Tibial artery (tissue), 4 donors: ENCODE results near the gene ICE2.
"Not testable (repeated sequence)": the region's sequence is repeated elsewhere in the genome, so short reads cannot be mapped to it uniquely, and the experiment has no call there.

Source experiments
- DNase-seq, 2 donors: peaks; one replicate each; pipeline ENCODE4 v3.0.0-alpha.2; 2019
- H3K27ac ChIP-seq, 2 donors: fragments of 200-600 bp; sonication (generic) in 1 of 2; 1 replicate in 1 of 2; 2 replicates in 1 of 2; pipeline ENCODE4 v1.5.1; 2018 to 2019; ENCODE audit warnings: mild to moderate bottlenecking in 1 of 2
- H3K27me3 ChIP-seq, 2 donors: fragments of 200-600 bp; sonication (generic) in 1 of 2; one replicate each; pipeline versions ENCODE4 v1.5.1 to v1.6.0; 2016 to 2019
- H3K36me3 ChIP-seq, 3 donors: fragments of 200-600 bp; sonication (generic) in 2 of 3; one replicate each; pipeline ENCODE4 v1.5.1; 2016 to 2019; ENCODE audit warnings: mild to moderate bottlenecking in 2 of 3
- H3K4me1 ChIP-seq, 4 donors: fragments of 200-600 bp; sonication (generic) in 2 of 4; 1 replicate in 3 of 4; 2 replicates in 1 of 4; pipeline ENCODE4 v1.5.1; 2016 to 2019
- H3K4me3 ChIP-seq, 2 donors: fragments of 200-600 bp; sonication (generic) in 1 of 2; 1 replicate in 1 of 2; 2 replicates in 1 of 2; pipeline ENCODE4 v1.5.1; 2018 to 2019; ENCODE audit warnings: mild to moderate bottlenecking in 2 of 2
- H3K9me3 ChIP-seq, 3 donors: fragments of 200-600 bp; sonication (generic) in 1 of 3; one replicate each; pipeline ENCODE4 v1.5.1; 2016 to 2019
- CTCF ChIP-seq, 2 experiments: fragments of 200-600 bp in 1 of 2; fragments of 450-650 bp in 1 of 2; IDR thresholded peaks; one replicate each; pipeline ENCODE4 v1.5.1; 2017 to 2019; ENCODE audit warnings: antibody characterized with exemption in 2 of 2, mild to moderate bottlenecking in 1 of 2, moderate library complexity in 1 of 2
- intact Hi-C: fragments of 100-400 bp; cut with DNase I; formaldehyde crosslinking; loops from one replicate; pipeline ENCODE4 v1.15.0; 2023; ENCODE audit warnings: low total_unique reads

Gene ICE2

DNA sequence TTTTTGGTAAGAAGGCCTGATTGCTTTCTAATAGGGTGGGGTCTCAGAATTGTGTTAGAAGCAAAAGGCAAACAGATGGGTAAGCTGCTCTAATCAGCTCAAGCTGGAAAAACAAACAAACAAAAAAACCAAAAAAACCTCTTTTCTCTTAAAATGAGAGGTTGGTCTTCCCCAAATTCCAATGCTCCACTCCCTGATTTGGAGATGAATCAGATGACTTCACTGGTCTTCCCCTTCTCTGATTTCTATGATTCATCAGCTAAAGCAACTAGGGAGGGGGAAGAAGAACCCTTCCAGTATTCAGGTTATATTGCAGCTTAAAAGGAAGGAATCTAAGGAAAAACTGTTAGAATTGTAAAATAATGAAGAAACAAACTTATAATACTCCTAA, 71.5 kb downstream of the ICE2 start:
- no peak overlapping the region for H3K4me3 ChIP-seq
- intact Hi-C loops, result no loop called here
- no peak overlapping the region for H3K27ac ChIP-seq
- TF ChIP-seq CTCF (IDR thresholded peaks at IDR 0.05), result no peak
- no peaks in the 10 kb centered on the region for H3K36me3 ChIP-seq
- peaks cover 0 to 19% (median 5%) of the 10 kb centered on the region in 4 donors for H3K4me1 ChIP-seq
- no peaks in the 10 kb centered on the region for H3K27me3 ChIP-seq
- DNase-seq, result no peak
- no peaks in the 10 kb centered on the region for H3K9me3 ChIP-seq

GRCh38 chr15:60406513-60407414, 72.2 kb downstream of the ICE2 start:
- H3K36me3 ChIP-seq, result no peaks in the 10 kb centered on the region
- intact Hi-C loops, result no loop called here
- H3K4me3 ChIP-seq, result no peak overlapping the region
- no peak for DNase-seq
- H3K27ac ChIP-seq, result no peak overlapping the region
- no peak for TF ChIP-seq CTCF (IDR thresholded peaks at IDR 0.05)
- no peaks in the 10 kb centered on the region for H3K27me3 ChIP-seq
- no peaks in the 10 kb centered on the region for H3K9me3 ChIP-seq
- peaks cover 0 to 25% (median 8%) of the 10 kb centered on the region in 4 donors for H3K4me1 ChIP-seq

DNA sequence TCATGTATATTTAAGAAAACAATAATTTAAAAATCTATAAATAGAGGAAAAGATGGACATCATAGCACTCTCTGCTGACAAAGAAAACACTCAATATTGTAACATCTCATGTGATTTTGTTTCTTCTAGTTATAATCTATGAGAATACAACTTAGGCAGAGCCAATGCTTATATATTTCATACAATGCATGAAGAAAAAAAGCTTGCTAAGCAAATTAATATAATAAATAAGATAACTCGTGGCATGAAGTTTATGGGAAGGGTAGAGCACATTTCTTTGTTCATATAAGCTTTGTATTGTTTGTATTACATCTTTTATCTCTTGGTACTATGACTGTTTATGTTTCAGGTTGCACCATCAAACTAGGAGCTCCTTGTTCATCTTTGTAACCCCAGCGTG, 73.5 kb downstream of the ICE2 start:
- no peak overlapping the region for H3K27ac ChIP-seq
- H3K4me1 ChIP-seq, result peaks cover 0 to 35% (median 8%) of the 10 kb centered on the region in 4 donors
- no peaks in the 10 kb centered on the region for H3K27me3 ChIP-seq
- H3K9me3 ChIP-seq, result no peaks in the 10 kb centered on the region
- no peak overlapping the region for H3K4me3 ChIP-seq
- H3K36me3 ChIP-seq, result no peaks in the 10 kb centered on the region
- DNase-seq, result no peak
- TF ChIP-seq CTCF (IDR thresholded peaks at IDR 0.05), result no peak
- intact Hi-C loops, result no loop called here

DNA sequence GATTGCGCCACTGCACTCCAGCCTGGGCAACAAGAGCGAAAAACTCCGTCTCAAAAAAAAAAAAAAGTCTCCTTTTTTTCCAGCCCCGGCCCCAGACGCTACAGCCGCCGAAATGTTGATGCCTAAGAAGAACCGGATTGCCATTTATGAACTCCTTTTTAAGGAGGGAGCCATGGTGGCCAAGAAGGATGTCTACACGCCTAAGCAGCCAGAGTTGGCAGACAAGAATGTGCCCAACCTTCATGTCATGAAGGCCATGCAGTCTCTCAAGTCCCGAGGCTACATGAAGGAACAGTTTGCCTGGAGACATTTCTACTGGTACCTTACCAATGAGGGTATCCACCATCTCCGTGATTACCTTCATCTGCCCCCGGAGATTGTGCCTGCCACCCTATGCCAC, 74.6 kb downstream of the ICE2 start:
- peaks cover 0 to 40% (median 10%) of the 10 kb centered on the region in 4 donors for H3K4me1 ChIP-seq
- intact Hi-C loops, H3K4me3 ChIP-seq, H3K9me3 ChIP-seq, H3K27ac ChIP-seq, H3K27me3 ChIP-seq, DNase-seq, H3K36me3 ChIP-seq: not testable (repeated sequence)

DNA sequence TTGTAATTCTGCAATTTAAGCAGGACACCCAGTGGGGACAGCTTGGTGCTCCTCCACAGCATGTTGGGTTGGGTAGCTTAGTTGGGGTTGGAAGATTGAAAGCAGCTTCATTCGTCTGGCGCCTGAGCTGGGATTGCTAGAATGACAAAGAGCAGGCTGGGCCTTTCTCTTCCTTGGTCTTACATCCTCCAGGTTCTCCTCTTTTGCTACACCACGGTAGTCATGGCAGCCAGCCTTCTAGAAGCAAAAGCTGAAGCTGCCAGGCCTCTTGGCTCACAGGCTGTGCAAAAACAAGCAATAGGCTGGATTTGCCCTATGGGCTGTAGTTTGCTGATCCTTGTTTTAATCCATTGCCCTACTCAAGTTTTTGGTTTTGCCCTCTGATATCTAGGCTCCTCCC, 78.0 kb downstream of the ICE2 start:
- Histone ChIP-seq H3K9me3 (no peaks in the 10 kb centered on the region), H3K27ac (peak overlapping the region; percentile 27 to 54), H3K4me3 (no peak overlapping the region), H3K36me3 (no peaks in the 10 kb centered on the region), H3K27me3 (no peaks in the 10 kb centered on the region), H3K4me1 (peaks cover 0 to 46% (median 21%) of the 10 kb centered on the region in 4 donors)
- no peak for TF ChIP-seq CTCF (IDR thresholded peaks at IDR 0.05)
- intact Hi-C loops, result no loop called here
- no peak for DNase-seq

GRCh38 chr15:60399931-60400330, 79.0 kb downstream of the ICE2 start:
- Histone ChIP-seq H3K9me3 (no peaks in the 10 kb centered on the region), H3K36me3 (peaks cover 0 to 6% (median 0%) of the 10 kb centered on the region in 3 donors), H3K27ac (peak overlapping the region; percentile 34 to 99), H3K27me3 (no peaks in the 10 kb centered on the region), H3K4me3 (no peak overlapping the region), H3K4me1 (peaks cover 0 to 56% (median 31%) of the 10 kb centered on the region in 4 donors)
- no peak for DNase-seq
- intact Hi-C loops, result loop anchor here (5.0 kb wide), 1 partner anchor 38 kb away; no protein-coding TSS in a partner anchor
- TF ChIP-seq CTCF (IDR thresholded peaks at IDR 0.05), result no peak
